Mammary epithelial cell (primary cell): ENCODE measurements around the gene ELAVL2.

Experiments
- CTCF ChIP-seq, 2 donors: IDR thresholded peaks in 1 of 2; conservative IDR thresholded peaks in 1 of 2; 2 replicates each; pipeline ENCODE4 v1.5.1; 2011 to 2012; ENCODE audit warnings: inconsistent platforms in 2 of 2, low read length in 2 of 2, mild to moderate bottlenecking in 2 of 2, control low read depth in 1 of 2, low read depth in 1 of 2; ENCODE audit not compliant: insufficient read depth in 1 of 2; ENCODE audit errors: extremely low read depth in 1 of 2
- EZH2 ChIP-seq: IDR thresholded peaks from 2 replicates; pipeline ENCODE4 v1.6.1; 2012; ENCODE audit warnings: low read length, inconsistent platforms, borderline replicate concordance

- TF ChIP-seq CTCF (conservative IDR thresholded peaks at IDR 0.05 in 1 of 2, IDR thresholded peaks at IDR 0.05 in 1 of 2; ENCODE audit: extremely low read depth in 1 of 2, insufficient read depth in 1 of 2, low read depth in 1 of 2, low read length in 2 of 2) (no peak), EZH2 (no peak)
Measured at GRCh38 chr9:23830476-23830805, 4.4 kb upstream of the ELAVL2 start.
